ENCODE results near the gene CARD8.
"Not testable (repeated sequence)": the region's sequence is repeated elsewhere in the genome, so short reads cannot be mapped to it uniquely, and the experiment has no call there.

Gene CARD8, protein sequence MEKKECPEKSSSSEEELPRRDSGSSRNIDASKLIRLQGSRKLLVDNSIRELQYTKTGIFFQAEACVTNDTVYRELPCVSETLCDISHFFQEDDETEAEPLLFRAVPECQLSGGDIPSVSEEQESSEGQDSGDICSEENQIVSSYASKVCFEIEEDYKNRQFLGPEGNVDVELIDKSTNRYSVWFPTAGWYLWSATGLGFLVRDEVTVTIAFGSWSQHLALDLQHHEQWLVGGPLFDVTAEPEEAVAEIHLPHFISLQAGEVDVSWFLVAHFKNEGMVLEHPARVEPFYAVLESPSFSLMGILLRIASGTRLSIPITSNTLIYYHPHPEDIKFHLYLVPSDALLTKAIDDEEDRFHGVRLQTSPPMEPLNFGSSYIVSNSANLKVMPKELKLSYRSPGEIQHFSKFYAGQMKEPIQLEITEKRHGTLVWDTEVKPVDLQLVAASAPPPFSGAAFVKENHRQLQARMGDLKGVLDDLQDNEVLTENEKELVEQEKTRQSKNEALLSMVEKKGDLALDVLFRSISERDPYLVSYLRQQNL

DNA sequence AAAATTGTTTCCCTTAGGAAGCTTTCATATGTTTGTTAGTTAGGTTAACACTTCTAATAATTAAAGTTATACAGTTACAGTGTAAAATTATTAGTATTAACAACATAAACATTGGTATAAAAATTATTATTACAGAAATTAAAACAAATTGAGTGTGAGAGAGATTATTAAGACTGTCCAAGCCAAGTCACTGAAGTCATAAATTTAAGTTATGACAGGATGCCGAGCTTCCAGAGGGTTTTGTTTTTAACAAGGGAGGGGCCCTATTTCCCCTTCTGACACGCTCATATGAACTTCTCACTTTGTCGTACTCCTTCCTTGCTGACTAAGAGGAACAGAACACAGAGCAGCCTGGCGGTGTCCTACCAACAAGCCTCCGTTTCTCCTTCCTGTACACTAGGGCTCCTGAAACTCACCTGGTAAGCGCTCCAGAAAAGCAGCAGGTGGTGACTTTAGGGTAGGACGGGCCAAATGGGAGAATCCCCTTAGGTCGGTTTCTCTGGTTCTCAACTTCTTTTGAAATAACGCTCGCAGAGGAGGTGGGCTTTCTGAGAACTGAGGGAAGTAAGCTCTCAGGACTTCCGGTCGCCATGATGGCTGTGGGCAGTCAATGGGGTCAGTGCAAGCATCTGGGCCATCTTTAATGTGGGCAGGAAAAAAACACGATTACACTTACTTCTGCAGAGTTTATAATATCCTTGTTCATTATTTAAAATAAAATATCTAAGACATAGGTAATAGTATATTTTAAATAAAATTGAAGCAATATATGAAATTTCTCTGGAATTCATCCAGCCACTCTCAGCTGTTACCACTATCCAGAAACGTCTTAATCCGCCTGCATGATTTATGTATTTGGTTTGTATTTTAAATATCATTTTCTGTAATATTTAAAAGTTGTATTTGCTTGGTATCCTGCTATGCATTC lies at the start of gene CARD8:
CARD8 (minus strand) TSS at position 537 of the 928 bp plus-strand sequence. CDS start 14,892 bp downstream, outside the sequence.
- peak; percentile 81 to 83 for DNase-seq

DNA sequence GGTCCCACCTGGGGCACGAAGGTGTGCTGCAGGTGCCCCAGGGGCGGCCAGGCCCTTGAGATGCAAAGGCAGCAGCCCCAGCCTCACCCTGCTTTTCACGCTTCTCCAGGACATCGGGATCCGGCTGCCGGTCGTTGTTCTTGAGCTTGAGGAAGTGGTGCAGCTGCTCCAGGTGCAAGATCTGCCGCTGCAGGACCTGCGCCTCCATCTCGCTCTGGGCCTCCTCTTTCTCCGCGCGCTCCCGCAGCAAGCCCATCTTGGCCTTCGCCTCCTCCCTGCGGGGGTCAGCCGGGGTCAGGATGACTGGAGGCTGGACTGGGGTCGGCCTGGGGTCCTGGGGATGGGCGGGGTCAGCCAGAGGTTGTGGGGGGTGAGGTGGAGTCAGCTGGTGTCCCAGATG lies 48.2 kb upstream of the CARD8 start:
- no peak for DNase-seq

DNA sequence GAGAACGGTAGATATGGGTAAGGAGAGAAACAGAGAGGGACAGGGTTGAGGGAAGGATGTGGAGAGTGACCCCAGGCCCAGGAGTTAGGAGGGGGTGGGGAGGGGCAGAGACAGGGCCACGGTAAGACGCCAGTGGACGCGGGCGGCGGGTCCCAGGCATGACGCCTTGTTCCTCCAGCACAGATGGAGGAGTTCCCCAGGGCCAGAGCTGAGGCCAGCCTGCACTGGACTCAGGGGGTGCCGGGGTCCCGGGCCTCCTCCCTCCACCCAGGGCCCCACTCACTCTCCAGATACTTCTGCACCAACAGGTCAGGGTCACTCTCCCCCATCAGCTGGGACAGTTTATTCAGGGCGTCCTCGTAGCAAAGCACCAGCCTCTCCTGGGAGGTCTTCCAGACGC lies 47.7 kb upstream of the CARD8 start:
- no peak for DNase-seq

DNA sequence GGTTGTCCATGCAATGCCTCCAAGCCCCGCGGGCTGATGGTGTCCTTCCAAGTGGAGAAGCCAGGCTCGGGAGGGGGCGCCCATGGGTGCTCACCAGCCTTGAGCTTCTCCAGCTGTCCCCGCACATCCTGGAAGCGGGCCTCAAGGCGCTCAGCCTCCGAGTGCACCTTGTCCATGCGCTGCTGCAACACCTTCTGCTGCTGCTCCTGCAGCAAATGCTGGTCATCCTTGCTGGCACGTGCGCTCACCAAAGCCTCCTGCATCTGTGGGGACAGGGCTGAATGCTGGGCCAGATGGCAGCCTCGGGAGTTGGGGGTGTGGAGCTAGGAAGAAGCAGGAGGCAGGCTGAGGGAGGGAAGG lies 46.9 kb upstream of the CARD8 start:
- no peak for DNase-seq

DNA sequence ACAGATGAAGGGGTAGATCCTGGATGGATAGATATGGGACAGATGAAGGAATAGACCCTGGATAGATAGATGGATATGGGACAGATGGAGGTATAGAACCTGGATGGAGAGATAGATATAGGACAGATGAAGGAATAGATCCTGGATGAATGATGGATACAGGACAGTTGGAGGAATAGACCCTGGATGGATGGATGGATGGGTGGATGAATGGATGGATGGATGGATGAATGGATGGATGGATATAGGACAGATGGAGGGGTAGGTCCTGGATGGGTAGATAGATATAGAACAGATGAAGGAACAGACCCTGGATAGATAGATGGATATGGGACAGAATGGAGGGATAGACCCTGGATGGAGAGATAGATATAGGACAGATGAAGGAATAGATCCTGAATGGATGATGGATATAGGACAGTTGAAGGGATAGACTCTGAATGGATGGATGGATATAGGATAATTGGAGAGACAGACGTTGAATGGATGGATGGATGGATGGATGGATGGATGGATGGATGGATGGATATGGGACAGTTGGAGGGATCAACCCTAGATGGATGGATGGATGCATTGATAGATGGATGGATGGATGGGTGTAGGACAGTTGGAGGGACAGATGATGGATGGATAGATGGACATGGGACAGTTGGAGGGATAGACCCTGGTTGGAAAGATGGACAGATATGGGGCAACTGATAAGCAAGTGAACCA lies 46.3 kb upstream of the CARD8 start:
- DNase-seq, result no peak

DNA sequence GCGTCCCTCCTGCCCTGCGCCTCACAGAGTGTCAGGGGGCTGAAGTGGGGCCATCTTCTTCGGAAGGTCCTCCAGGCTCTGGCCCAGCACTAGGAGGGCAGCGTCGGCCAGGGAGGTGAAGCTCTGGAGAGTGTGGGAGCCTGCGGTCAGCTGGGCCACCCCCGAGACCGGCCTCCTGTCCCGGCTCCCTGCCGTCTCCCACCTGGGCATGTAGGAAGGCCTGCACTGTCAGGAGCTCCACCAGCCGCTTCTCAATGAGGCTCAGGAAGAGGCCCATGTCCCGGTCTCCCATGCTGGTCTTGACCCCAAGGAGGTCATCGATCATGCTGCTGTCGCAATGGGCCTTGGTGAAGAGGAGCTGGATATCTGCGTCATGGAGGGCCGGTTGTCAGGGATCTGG lies 42.3 kb upstream of the CARD8 start:
- DNase-seq, result no peak

DNA sequence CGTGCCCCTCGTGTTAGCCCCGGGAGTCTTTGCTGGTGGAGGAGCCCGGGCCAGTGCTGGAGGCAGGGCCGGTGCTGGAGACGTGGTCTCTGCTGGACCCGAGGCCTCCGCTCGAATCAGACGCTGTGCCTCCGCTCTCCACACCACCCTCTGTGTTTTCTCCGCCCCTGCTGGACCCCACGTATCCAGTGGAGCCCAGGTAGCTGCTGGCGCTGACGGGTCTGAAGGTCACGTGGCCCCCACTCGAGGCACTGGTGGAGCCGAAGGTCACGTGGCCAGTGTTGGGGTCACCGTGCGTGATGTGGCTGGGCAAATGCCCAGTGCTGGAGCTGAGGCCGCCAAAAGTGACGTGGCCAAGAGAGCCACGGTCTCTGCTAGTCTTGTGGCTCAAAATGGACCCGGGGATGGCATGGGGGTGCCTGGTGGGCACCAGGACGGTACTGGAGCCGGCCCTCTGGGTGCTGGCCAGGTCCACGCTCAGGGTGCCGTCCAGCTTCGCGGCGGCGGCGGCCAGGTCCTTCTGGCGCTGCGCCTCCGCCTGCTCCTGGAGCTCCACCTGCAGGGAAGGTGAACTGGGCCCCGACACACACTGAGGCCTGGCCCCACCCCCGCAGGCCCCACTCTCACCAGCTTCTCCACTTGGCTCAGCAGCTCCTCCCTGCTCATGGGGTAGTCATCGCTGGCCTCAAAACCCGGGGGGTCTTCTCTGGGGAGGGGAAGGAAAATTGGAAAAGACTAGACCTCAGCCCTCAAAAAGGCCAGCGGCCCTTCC lies 41.4 kb upstream of the CARD8 start:
- DNase-seq, result no peak

DNA sequence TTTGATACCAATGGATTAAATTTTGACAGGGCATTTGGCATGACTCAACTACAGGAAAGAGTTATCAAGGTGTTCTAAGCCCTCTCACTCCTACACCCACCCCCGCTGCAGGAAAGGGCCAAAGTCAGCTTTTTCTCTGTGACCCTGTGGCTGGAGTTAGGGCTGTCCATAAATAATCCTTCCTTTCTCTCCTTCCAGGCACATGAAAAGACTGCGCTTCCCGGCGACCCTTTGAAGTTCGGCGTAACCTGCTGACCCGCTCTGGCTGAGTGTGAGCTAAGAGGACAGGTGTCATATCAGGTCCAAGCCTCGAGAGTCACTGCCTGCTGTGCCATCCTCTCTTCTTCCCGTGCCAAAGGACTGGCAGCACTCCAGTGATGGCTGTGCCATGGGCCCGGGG lies 39.7 kb upstream of the CARD8 start:
- DNase-seq, result no peak

DNA sequence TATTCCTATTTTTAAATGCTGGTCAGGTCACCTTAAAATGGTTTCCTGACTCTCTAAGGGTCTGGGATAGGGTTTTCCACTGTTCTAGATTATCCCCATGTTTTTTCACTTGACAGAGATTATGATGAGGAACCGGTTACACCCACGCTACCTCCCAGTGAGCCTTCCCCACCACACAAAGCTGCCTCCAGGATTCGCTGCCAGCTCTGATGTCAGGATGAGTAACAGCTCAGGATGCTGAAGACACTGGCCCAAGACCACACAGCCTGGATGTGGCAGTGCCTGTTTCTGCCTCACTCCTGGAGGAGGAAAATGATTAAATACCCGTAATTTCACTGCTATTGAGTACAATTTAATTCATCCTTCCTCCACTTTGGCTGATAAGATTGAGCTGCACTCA lies 37.1 kb upstream of the CARD8 start:
- DNase-seq, result no peak

DNA sequence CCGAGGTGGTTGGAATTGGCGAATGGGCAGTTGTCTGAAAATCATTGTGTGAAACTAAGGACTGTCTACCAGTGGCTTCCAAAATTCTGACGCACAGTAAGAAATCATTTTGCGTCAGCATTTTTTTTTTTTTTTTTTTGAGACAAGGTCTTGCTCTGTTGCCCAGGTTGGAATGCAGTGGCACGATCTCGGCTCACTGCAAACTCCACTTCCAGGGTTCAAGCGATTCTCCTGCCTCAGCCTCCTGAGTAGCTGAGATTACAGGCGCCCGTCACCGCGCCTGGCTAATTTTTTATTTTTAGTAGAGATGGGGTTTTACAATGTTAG lies 35.7 kb upstream of the CARD8 start:
- DNase-seq, result not testable (repeated sequence)

DNA sequence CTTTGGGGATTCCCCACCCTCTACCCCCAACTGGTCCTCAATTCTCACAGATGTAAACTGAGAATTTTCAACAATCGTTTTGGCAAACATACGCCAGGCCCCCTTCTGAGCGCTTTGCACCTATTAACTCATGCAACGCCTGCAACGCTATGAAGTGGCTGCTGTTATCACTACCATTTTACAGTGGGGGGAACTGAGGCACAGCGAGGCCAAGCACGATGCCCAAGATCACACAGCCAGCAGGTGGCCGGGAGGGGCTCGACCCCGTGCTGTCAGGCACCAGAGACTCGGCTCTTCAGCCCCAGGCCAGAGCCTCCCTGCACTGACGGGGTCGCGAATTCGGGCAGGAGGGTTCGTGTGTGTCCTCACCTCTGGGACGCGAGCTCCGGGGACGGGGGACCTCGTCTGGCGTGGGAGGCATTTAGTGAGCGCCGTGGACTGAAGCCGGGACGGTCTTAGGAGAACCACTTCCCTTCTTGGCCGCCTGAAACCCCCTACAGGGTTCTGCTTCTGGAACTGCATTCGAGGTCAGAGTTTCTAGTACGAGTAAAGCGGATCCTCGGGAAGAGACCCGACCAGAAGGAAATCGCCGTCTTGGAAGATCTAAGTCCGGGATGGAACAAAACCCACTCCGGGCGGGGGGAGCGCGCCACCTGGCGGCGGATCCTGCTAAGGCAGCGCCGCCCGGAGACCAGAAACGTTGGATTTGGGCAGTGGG lies 35.2 kb upstream of the CARD8 start:
- peak; percentile 29 to 79 for DNase-seq

DNA sequence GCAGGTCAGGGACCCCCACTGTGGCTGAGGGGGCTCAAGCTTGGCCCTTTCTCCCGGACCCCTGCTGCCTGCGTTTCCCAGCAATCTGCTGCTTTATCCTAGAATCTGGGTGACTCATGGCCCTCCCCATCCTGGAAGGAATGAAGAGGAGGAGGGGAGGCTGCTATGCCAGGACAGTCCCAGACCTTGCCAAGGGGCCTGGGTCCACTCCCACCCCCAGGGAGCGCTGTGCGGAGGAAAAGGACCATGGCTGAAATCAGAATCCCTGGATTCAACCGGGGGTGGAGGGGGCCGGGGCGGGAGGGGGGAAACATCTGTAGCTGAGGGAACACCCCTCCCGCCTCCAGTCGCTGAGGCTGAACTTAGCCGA lies 34.7 kb upstream of the CARD8 start:
- DNase-seq, result peak in 1 of 2 experiments; percentile 52

DNA sequence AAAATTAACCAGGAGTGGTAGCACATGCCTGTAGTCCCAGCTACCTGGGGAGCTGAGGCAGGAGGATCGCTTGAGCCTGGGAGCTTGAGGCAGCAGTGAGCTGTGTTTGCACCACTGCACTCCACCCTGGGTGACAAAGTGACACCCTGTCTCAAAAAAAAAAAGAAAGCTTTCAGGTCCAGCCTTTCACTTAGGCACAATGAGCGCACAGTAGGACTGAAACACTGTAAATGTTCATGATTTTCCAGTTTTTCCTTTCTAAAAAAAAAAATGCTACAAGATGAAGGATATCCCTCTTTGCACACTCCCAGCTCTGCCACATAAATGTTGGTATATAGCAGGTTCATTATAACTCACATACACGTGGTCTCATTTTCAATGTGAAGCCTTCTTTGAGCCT lies 32.0 kb upstream of the CARD8 start:
- DNase-seq, result no peak

DNA sequence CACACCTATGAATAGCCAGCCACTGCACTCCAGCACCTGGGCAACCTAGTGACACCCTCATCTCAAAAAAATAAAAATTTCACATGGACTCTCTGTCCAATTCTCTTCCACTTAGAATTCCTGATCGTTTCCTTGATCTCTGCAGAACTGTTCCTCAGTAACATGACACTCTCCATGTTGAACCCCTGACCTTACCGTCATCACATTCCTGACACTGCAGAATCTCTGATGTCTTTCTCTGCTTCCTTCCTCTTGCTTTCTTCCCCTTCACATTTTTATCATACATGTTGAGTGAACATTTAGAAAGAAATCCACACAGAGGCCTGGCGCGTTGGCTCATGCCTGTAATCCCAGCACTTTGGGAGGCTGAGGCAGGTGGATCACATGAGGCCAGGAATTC lies 29.2 kb upstream of the CARD8 start:
- no peak for DNase-seq

DNA sequence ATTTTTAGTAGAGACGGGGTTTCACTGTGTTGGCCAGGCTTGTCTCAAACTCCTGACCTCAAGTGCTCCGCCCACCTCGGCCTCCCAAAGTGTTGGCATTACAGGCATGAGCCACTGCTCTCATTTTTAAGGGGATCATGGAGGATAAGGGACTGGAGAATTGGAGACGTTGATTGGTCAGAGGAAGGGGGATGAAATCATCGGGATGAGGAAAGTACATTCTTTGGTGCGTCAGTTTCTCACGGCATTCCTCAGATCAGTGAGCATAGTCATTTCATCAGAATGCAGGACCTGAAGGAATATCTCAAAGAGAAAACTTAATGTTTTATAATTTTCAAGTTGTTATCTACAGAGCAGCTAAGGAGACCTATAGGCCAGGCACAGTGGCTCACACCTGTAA lies 28.2 kb upstream of the CARD8 start:
- no peak for DNase-seq

DNA sequence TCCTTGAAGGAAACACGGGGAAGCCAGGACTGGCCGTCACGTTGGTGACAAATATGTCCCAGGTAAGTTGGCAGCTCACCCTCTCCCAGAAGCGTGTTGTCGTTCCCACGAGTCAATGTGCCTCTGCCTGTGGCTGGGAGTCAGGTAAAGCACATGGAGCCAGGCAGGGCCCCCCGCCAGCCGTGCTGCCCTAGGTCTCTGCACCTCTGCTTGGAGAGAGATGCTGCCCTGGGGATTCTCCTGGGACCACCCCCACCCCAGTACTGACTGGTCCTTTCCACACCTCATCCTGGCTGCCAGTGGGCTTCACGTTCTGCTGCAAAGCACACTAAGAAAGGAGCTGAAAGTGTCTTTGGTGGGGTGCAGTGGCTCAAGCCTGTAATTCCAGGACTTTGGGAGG lies 24.0 kb upstream of the CARD8 start:
- DNase-seq, result no peak

DNA sequence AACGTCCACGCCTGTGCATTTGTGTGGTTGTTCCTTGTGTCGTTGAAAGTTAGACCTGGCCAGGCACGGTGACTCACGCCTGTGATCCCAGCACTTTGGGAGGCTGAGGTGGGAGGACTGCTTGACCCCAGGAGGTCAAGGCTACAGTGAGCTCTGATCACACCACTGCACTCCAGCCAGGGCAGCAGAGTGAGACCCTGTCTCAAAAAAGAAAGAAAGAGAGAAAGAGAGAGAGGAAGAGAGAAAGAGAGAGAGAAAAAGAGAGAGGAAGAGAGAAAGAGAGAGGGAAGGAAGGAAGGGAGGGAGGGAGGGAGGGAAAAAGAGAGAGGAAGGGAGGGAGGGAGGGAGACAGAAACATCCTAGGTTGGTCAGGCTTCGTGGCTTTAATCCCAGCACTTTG lies 19.2 kb upstream of the CARD8 start:
- no peak for DNase-seq

DNA sequence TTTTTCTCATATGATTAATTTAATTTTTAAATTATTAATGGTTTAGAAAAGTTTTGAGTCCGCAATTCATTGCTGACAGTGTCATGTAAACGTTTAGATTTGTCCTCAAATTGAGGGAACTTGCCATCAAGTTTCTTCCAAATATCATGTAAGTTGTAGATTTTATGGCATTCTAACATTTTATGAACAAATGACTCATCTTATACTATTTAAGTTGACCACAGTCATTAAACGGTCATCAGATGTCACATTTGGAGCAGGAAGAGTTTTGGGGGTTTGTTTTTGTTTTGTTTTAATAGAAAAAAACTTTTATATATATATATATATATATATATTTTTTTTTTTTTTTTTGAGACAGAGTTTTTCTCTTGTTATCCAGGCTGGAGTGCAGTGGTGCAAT lies 18.5 kb upstream of the CARD8 start:
- DNase-seq, result no peak

DNA sequence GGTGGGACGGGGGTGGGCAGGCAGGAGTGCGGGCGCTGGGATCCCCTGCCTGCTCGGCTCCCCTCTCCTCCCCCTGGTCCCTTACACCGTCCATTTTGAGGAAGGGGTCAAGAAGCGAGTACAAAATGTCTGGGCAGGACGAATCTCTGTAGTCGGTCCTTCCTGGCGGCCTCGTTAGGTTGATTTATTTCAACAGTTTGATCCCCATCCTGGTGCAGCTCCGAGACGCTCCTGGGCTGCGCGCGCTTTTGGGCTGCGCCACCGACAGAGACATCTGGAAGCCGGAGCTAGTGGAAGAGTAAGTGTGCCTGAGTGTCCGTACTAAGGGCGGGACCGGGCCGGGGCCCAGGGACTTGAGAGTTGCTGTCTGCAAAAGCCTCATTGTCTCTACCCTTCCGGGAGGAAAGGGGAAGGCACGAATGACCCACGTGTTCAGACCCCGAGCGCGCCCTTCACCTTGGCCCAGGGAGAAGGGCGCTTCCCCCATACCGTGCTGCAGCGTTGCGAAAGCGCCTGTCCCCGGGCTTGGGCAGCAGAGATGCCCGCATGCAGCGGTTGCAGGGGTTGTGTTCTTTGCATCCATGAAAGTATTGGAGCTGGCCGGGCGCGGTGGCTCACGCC lies 15.9 kb upstream of the CARD8 start:
- DNase-seq, result peak; percentile 41 to 48

DNA sequence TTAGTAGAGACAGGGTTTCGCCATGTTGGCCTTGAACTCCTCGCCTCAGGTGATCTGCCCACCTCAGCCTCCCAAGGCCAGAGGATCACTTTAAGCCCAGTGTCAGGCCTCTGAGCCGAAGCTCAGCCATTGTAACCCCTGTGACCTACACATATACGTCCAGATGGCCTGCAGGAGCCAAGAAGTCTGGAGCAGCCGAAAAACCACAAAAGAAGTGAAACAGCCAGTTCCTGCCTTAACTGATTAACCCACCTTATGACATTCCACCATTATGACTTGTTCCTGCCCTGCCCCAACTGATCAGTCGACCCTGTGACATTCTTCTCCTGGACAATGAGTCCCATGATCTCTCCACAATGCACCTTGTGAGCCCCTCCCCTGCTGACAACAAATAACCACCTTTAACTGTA lies 13.9 kb upstream of the CARD8 start:
- DNase-seq, result not testable (repeated sequence)

DNA sequence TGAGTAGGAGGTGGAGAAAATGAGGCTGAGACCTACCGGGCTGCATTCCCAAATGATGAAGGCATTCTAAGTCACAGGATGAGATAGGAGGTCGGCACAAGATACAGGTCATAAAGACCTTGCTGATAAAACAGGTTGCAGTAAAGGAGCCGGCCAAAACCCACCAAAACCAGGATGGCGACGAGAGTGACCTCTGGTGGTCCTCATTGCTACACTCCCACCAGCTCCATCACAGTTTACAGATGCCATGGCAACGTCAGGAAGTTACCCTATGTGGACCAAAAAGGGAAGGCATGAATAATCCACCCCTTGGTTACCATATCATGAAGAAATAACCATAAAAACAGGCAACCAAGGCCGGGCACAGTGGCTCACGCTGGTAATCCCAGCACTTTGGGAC lies 9.6 kb upstream of the CARD8 start:
- not testable (repeated sequence) for DNase-seq
